ENCODE data around the gene RTRAF. TPM values are rescaled to one million over a fixed set of nuclear protein-coding genes. Genes with fewer than 3 reads are reported as not detected.

Gene RTRAF
- total RNA-seq, 2 donors from 2014 or later: 123 to 135 TPM

GRCh38 chr14:52015411-52016030 is 26.2 kb downstream of the RTRAF start:
- H3K27me3 Mint-ChIP-seq: peaks cover 8% of the 10 kb centered on the region
- ATAC-seq (no peak), DNase-seq (no peak)
- H3K36me3 Mint-ChIP-seq (ENCODE audit: low read depth): peaks cover 7% of the 10 kb centered on the region
- no peaks in the 10 kb centered on the region for H3K9me3 ChIP-seq (ENCODE audit: control insufficient read depth, low read length, poor library complexity, severe bottlenecking)
- H3K4me1 Mint-ChIP-seq: peaks cover 9% of the 10 kb centered on the region
- no peak overlapping the region for H3K4me3 Mint-ChIP-seq
- no peak overlapping the region for H3K27ac Mint-ChIP-seq

- ATAC-seq: no peak
- H3K36me3 Mint-ChIP-seq (ENCODE audit: low read depth): peaks cover 3% of the 10 kb centered on the region
- no peaks in the 10 kb centered on the region for H3K9me3 ChIP-seq (ENCODE audit: control insufficient read depth, low read length, poor library complexity, severe bottlenecking)
- H3K27me3 Mint-ChIP-seq: peaks cover 8% of the 10 kb centered on the region
- H3K4me1 Mint-ChIP-seq: peaks cover 4% of the 10 kb centered on the region
- no peak for DNase-seq
- H3K4me3 Mint-ChIP-seq: no peak overlapping the region
- no peak overlapping the region for H3K27ac Mint-ChIP-seq
Measured at GRCh38 chr14:52018252-52018651, 28.9 kb downstream of the RTRAF start.

- DNase-seq: no peak
- Mint-ChIP-seq H3K4me1 (peaks cover 3% of the 10 kb centered on the region), H3K27ac (no peak overlapping the region), H3K27me3 (peaks cover 8% of the 10 kb centered on the region), H3K36me3 (ENCODE audit: low read depth) (peaks cover 3% of the 10 kb centered on the region), H3K4me3 (no peak overlapping the region)
- no peaks in the 10 kb centered on the region for H3K9me3 ChIP-seq (ENCODE audit: control insufficient read depth, low read length, poor library complexity, severe bottlenecking)
- no peak for ATAC-seq
Measured at GRCh38 chr14:52018970-52019369, 29.6 kb downstream of the RTRAF start.

GRCh38 chr14:52020161-52020714 is 30.9 kb downstream of the RTRAF start:
- no peak overlapping the region for H3K27ac Mint-ChIP-seq

GRCh38 chr14:52020866-52021717 is 31.7 kb downstream of the RTRAF start:
- Mint-ChIP-seq H3K36me3 (ENCODE audit: low read depth) (peaks cover 3% of the 10 kb centered on the region), H3K27ac (no peak overlapping the region), H3K27me3 (peaks cover 8% of the 10 kb centered on the region), H3K4me1 (no peaks in the 10 kb centered on the region), H3K4me3 (no peak overlapping the region)
- DNase-seq (no peak), ATAC-seq (no peak)
- no peaks in the 10 kb centered on the region for H3K9me3 ChIP-seq (ENCODE audit: control insufficient read depth, low read length, poor library complexity, severe bottlenecking)

More at GRCh38 chr14:52020161-52020714, 30.9 kb downstream of the RTRAF start:
- no peak overlapping the region for H3K4me3 Mint-ChIP-seq
- ATAC-seq (no peak), DNase-seq (no peak)
- H3K36me3 Mint-ChIP-seq (ENCODE audit: low read depth): peaks cover 3% of the 10 kb centered on the region
- peaks cover 8% of the 10 kb centered on the region for H3K27me3 Mint-ChIP-seq
- no peaks in the 10 kb centered on the region for H3K9me3 ChIP-seq (ENCODE audit: control insufficient read depth, low read length, poor library complexity, severe bottlenecking)
- H3K4me1 Mint-ChIP-seq: no peaks in the 10 kb centered on the region

GRCh38 chr14:52021957-52022600 is 32.7 kb downstream of the RTRAF start:
- Mint-ChIP-seq H3K4me1 (no peaks in the 10 kb centered on the region), H3K27me3 (peaks cover 1% of the 10 kb centered on the region), H3K27ac (no peak overlapping the region), H3K36me3 (ENCODE audit: low read depth) (no peaks in the 10 kb centered on the region), H3K4me3 (no peak overlapping the region)
- ATAC-seq (no peak), DNase-seq (no peak)
- H3K9me3 ChIP-seq (ENCODE audit: control insufficient read depth, low read length, poor library complexity, severe bottlenecking): no peaks in the 10 kb centered on the region

- Mint-ChIP-seq H3K4me3 (no peak overlapping the region), H3K27me3 (no peaks in the 10 kb centered on the region), H3K36me3 (ENCODE audit: low read depth) (no peaks in the 10 kb centered on the region), H3K27ac (no peak overlapping the region), H3K4me1 (no peaks in the 10 kb centered on the region)
- DNase-seq: no peak
- no peaks in the 10 kb centered on the region for H3K9me3 ChIP-seq (ENCODE audit: control insufficient read depth, low read length, poor library complexity, severe bottlenecking)
- no peak for ATAC-seq
Measured at GRCh38 chr14:52023518-52023917, 34.2 kb downstream of the RTRAF start.

- ATAC-seq (no peak), DNase-seq (no peak)
- H3K36me3 Mint-ChIP-seq (ENCODE audit: low read depth): no peaks in the 10 kb centered on the region
- no peak overlapping the region for H3K27ac Mint-ChIP-seq
- H3K9me3 ChIP-seq (ENCODE audit: control insufficient read depth, low read length, poor library complexity, severe bottlenecking): no peaks in the 10 kb centered on the region
- H3K27me3 Mint-ChIP-seq: no peaks in the 10 kb centered on the region
- no peaks in the 10 kb centered on the region for H3K4me1 Mint-ChIP-seq
- H3K4me3 Mint-ChIP-seq: no peak overlapping the region
Measured at GRCh38 chr14:52025310-52025709, 36.0 kb downstream of the RTRAF start.

GRCh38 chr14:52026017-52026660 is 36.8 kb downstream of the RTRAF start:
- Mint-ChIP-seq H3K27me3 (no peaks in the 10 kb centered on the region), H3K4me3 (no peak overlapping the region), H3K36me3 (ENCODE audit: low read depth) (no peaks in the 10 kb centered on the region), H3K27ac (no peak overlapping the region), H3K4me1 (no peaks in the 10 kb centered on the region)
- DNase-seq (no peak), ATAC-seq (no peak)
- H3K9me3 ChIP-seq (ENCODE audit: control insufficient read depth, low read length, poor library complexity, severe bottlenecking): no peaks in the 10 kb centered on the region

GRCh38 chr14:52026901-52027300 is 37.6 kb downstream of the RTRAF start:
- DNase-seq (no peak), ATAC-seq (no peak)
- no peak overlapping the region for H3K27ac Mint-ChIP-seq
- no peaks in the 10 kb centered on the region for H3K27me3 Mint-ChIP-seq
- no peaks in the 10 kb centered on the region for H3K36me3 Mint-ChIP-seq (ENCODE audit: low read depth)
- no peaks in the 10 kb centered on the region for H3K4me1 Mint-ChIP-seq
- no peak overlapping the region for H3K4me3 Mint-ChIP-seq
- no peaks in the 10 kb centered on the region for H3K9me3 ChIP-seq (ENCODE audit: control insufficient read depth, low read length, poor library complexity, severe bottlenecking)

GRCh38 chr14:52029881-52030280 is 40.5 kb downstream of the RTRAF start:
- ATAC-seq (no peak), DNase-seq (no peak)
- Mint-ChIP-seq H3K27ac (no peak overlapping the region), H3K4me1 (no peaks in the 10 kb centered on the region), H3K4me3 (no peak overlapping the region), H3K27me3 (no peaks in the 10 kb centered on the region), H3K36me3 (ENCODE audit: low read depth) (no peaks in the 10 kb centered on the region)
- H3K9me3 ChIP-seq (ENCODE audit: control insufficient read depth, low read length, poor library complexity, severe bottlenecking): no peaks in the 10 kb centered on the region

- ATAC-seq (no peak), DNase-seq (no peak)
- Mint-ChIP-seq H3K36me3 (ENCODE audit: low read depth) (no peaks in the 10 kb centered on the region), H3K4me1 (no peaks in the 10 kb centered on the region), H3K4me3 (no peak overlapping the region), H3K27me3 (no peaks in the 10 kb centered on the region), H3K27ac (no peak overlapping the region)
- no peaks in the 10 kb centered on the region for H3K9me3 ChIP-seq (ENCODE audit: control insufficient read depth, low read length, poor library complexity, severe bottlenecking)
Measured at GRCh38 chr14:52031781-52032180, 42.4 kb downstream of the RTRAF start.
